Measurements from ENCODE around the gene SCYL1.
"Not testable (repeated sequence)": the region's sequence is repeated elsewhere in the genome, so short reads cannot be mapped to it uniquely, and the experiment has no call there.

SCYL1 gene

GRCh38 chr11:65505466-65506289 is 19.2 kb upstream of the SCYL1 start:
- peak; percentile 62 for DNase-seq (ENCODE audit: low read depth, low spot score)

GRCh38 chr11:65506290-65506771 is 18.6 kb upstream of the SCYL1 start:
- DNase-seq (ENCODE audit: low read depth, low spot score), result no peak

- DNase-seq (ENCODE audit: low read depth, low spot score), result peak; percentile 95
Observed at GRCh38 chr11:65506772-65507505, 17.9 kb upstream of the SCYL1 start.

- DNase-seq (ENCODE audit: low read depth, low spot score), result not testable (repeated sequence)
Observed at GRCh38 chr11:65512311-65512710, 12.6 kb upstream of the SCYL1 start.

- DNase-seq (ENCODE audit: low read depth, low spot score), result no peak
Observed at GRCh38 chr11:65516135-65516968, 8.5 kb upstream of the SCYL1 start.

- DNase-seq (ENCODE audit: low read depth, low spot score), result not testable (repeated sequence)
Observed at GRCh38 chr11:65518941-65519549, 5.8 kb upstream of the SCYL1 start.

GRCh38 chr11:65521777-65522521 is 2.9 kb upstream of the SCYL1 start:
- peak; percentile 65 for DNase-seq (ENCODE audit: low read depth, low spot score)

- DNase-seq (ENCODE audit: low read depth, low spot score), result peak; percentile 82
Observed at GRCh38 chr11:65522718-65523630, 1.9 kb upstream of the SCYL1 start.

GRCh38 chr11:65523631-65523968 is 1.3 kb upstream of the SCYL1 start:
- DNase-seq (ENCODE audit: low read depth, low spot score), result not testable (repeated sequence)

- peak; percentile 49 for DNase-seq (ENCODE audit: low read depth, low spot score)
Observed at GRCh38 chr11:65524014-65524740, 706 bp upstream of the SCYL1 start.

- DNase-seq (ENCODE audit: low read depth, low spot score), result no peak
Observed at GRCh38 chr11:65525546-65526480, 930 bp downstream of the SCYL1 start.

GRCh38 chr11:65526744-65527143 is 1.9 kb downstream of the SCYL1 start:
- no peak for DNase-seq (ENCODE audit: low read depth, low spot score)

GRCh38 chr11:65528819-65529350 is 4.0 kb downstream of the SCYL1 start:
- no peak for DNase-seq (ENCODE audit: low read depth, low spot score)

GRCh38 chr11:65529475-65530156 is 4.7 kb downstream of the SCYL1 start:
- no peak for DNase-seq (ENCODE audit: low read depth, low spot score)

GRCh38 chr11:65530157-65530496 is 5.2 kb downstream of the SCYL1 start:
- peak; percentile 38 for DNase-seq (ENCODE audit: low read depth, low spot score)

GRCh38 chr11:65532388-65533064 is 7.6 kb downstream of the SCYL1 start:
- DNase-seq (ENCODE audit: low read depth, low spot score), result no peak

GRCh38 chr11:65535102-65535501 is 10.2 kb downstream of the SCYL1 start:
- no peak for DNase-seq (ENCODE audit: low read depth, low spot score)
